ENCODE measurements around the gene WRAP73. TPM values are rescaled to one million over a fixed set of nuclear protein-coding genes. Genes with fewer than 3 reads are reported as not detected.

The WRAP73 gene
- total RNA-seq, 1 donor from 2014 or later: 47.7 TPM

DNA sequence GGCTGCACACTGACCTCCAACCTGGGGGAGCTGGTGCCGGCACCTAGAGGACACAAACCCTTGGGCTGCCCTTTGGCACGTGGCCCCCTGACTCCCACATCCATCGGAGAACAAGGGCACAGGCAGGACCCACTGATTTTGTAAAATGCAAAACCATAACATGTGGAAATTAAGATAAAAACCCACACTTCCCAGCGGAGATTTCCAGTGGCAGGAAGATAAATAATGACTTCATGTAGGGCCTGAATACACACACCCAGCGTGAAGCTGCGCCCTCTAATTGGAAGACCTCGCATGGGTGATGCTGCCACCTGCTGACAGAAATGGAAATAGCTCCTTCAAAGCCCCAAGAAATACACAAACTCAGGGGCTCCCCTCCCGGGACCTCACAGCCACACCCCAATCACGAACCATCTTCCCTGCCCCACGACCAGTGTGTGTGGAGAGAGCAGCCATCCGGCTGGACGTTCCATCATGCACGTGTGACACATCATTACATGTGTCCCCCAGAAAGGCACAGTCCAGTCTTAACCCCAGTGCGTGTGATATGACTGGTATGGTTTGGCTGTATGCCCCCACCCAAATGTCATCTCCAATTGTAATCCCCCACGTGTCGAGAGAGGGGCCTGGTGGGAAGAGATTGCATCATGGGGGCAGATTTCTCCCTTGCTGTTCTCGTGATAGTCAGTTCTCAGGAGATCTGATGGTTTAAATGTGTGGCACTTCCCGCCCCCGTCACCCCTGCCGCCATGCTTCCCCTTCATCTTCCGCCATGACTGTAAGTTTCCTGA lies 30.8 kb downstream of the WRAP73 start:
- TF ChIP-seq, protein P1, sequence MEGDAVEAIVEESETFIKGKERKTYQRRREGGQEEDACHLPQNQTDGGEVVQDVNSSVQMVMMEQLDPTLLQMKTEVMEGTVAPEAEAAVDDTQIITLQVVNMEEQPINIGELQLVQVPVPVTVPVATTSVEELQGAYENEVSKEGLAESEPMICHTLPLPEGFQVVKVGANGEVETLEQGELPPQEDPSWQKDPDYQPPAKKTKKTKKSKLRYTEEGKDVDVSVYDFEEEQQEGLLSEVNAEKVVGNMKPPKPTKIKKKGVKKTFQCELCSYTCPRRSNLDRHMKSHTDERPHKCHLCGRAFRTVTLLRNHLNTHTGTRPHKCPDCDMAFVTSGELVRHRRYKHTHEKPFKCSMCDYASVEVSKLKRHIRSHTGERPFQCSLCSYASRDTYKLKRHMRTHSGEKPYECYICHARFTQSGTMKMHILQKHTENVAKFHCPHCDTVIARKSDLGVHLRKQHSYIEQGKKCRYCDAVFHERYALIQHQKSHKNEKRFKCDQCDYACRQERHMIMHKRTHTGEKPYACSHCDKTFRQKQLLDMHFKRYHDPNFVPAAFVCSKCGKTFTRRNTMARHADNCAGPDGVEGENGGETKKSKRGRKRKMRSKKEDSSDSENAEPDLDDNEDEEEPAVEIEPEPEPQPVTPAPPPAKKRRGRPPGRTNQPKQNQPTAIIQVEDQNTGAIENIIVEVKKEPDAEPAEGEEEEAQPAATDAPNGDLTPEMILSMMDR (IDR thresholded peaks at IDR 0.05; ENCODE audit: partially characterized antibody, unreplicated experiment): peak; percentile 82
- Mint-ChIP-seq H3K4me1 (ENCODE audit: low read depth, unreplicated experiment) (peaks cover 14% of the 10 kb centered on the region), H3K27me3 (ENCODE audit: unreplicated experiment) (peaks cover 12% of the 10 kb centered on the region), H3K36me3 (ENCODE audit: unreplicated experiment) (no peaks in the 10 kb centered on the region), H3K9me3 (ENCODE audit: unreplicated experiment) (peaks cover 10% of the 10 kb centered on the region), H3K27ac (ENCODE audit: unreplicated experiment) (no peak overlapping the region), H3K4me3 (ENCODE audit: unreplicated experiment) (no peak overlapping the region)
- DNase-seq: peak; percentile 73

DNA sequence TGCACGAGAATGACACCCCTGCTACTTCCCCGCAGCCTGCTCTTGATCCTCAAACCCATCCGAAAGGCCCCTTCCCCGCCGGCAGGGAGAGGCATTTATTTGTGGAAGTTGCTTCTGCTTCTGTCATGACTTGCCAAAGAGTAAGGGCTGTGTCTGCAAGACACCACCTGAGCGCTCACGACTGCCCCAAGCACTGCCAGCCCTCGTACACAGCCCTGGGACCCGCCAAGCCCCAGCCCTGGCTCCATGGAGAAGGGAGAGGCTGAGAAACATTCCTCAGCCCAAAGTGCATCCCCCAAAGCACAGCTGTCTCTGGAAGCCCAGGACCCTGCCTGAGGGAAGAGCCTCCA lies 31.4 kb downstream of the WRAP73 start:
- peaks cover 7% of the 10 kb centered on the region for H3K27me3 Mint-ChIP-seq (ENCODE audit: unreplicated experiment)
- no peak for DNase-seq
- H3K9me3 Mint-ChIP-seq (ENCODE audit: unreplicated experiment): peaks cover 8% of the 10 kb centered on the region
- TF ChIP-seq, protein P1 (IDR thresholded peaks at IDR 0.05; ENCODE audit: partially characterized antibody, unreplicated experiment): no peak
- H3K36me3 Mint-ChIP-seq (ENCODE audit: unreplicated experiment): no peaks in the 10 kb centered on the region
- H3K27ac Mint-ChIP-seq (ENCODE audit: unreplicated experiment): no peak overlapping the region
- H3K4me3 Mint-ChIP-seq (ENCODE audit: unreplicated experiment): no peak overlapping the region
- peaks cover 13% of the 10 kb centered on the region for H3K4me1 Mint-ChIP-seq (ENCODE audit: low read depth, unreplicated experiment)

DNA sequence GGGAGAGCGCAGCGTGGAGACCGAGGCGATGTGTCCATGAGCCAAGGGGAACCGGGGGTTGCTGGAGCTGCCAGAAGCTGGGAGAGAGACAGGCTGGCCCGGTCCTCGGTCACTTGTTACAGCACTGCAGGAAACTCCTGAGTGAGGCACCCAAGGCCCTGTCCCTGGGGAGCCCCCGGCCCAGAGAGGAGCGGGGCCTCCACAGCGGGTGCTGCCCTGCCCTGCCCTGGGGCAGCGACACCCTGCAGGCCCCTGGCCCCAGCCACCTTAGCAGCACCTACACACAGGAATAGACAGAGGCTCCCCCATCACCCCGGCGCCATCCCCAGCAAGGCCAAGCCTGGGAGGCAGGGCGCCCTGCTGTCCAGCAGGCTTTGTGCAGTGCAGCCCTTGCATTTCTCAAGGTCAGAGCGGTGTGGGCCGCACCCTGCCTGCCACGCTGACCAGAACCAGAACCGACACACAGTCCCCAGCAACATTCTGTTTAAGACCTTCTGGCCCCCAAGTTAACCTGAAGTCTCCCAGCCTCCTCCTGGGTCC lies 32.0 kb downstream of the WRAP73 start:
- TF ChIP-seq, protein P1 (IDR thresholded peaks at IDR 0.05; ENCODE audit: partially characterized antibody, unreplicated experiment): no peak
- peaks cover 8% of the 10 kb centered on the region for H3K9me3 Mint-ChIP-seq (ENCODE audit: unreplicated experiment)
- no peak overlapping the region for H3K27ac Mint-ChIP-seq (ENCODE audit: unreplicated experiment)
- peaks cover 13% of the 10 kb centered on the region for H3K4me1 Mint-ChIP-seq (ENCODE audit: low read depth, unreplicated experiment)
- H3K27me3 Mint-ChIP-seq (ENCODE audit: unreplicated experiment): peaks cover 6% of the 10 kb centered on the region
- H3K4me3 Mint-ChIP-seq (ENCODE audit: unreplicated experiment): no peak overlapping the region
- no peaks in the 10 kb centered on the region for H3K36me3 Mint-ChIP-seq (ENCODE audit: unreplicated experiment)
- no peak for DNase-seq

DNA sequence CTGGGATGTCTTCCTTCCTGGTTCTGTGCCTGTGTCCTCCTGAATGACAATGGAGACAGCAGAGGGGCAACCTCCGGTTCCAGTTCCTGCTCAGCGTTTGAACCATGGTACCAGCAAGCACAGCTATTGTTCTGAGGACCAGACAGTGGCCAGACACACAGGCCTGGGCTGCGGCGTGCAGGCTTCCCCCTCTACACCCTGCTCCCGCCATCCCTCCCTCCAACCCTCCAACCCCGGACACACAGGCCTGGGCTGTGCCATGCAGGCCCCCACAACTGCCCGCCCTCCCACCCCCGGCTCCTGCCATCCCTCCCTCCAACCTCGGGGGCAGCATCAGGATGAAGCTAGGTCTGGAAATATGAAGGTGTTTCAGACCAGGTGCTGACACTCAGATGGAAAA lies 33.0 kb downstream of the WRAP73 start:
- no peak for DNase-seq
- no peaks in the 10 kb centered on the region for H3K36me3 Mint-ChIP-seq (ENCODE audit: unreplicated experiment)
- no peak overlapping the region for H3K4me3 Mint-ChIP-seq (ENCODE audit: unreplicated experiment)
- no peak overlapping the region for H3K27ac Mint-ChIP-seq (ENCODE audit: unreplicated experiment)
- H3K4me1 Mint-ChIP-seq (ENCODE audit: low read depth, unreplicated experiment): peaks cover 13% of the 10 kb centered on the region
- TF ChIP-seq, protein P1 (IDR thresholded peaks at IDR 0.05; ENCODE audit: partially characterized antibody, unreplicated experiment): no peak
- H3K9me3 Mint-ChIP-seq (ENCODE audit: unreplicated experiment): peaks cover 6% of the 10 kb centered on the region
- peaks cover 5% of the 10 kb centered on the region for H3K27me3 Mint-ChIP-seq (ENCODE audit: unreplicated experiment)

Measured in glutamatergic neuron (in vitro differentiated cells).